A673 (cell line): ENCODE results near the gene CGN.

Source experiments
- EZH2 ChIP-seq: fragments of 200-600 bp; sonication (generic); IDR thresholded peaks from 2 replicates; pipeline ENCODE4 v1.6.1; 2017; ENCODE audit warnings: borderline replicate concordance, low read depth, mild to moderate bottlenecking, mixed read lengths, antibody characterized with exemption, low read length; ENCODE audit not compliant: poor library complexity, severe bottlenecking
- TF ChIP-seq, protein P1 (sequence below): fragments of 300-800, 200-600 bp; sonication (generic); conservative IDR thresholded peaks from 2 replicates; pipeline ENCODE4 v1.5.1; 2017; ENCODE audit warnings: low read depth, mild to moderate bottlenecking, antibody characterized with exemption, low read length, moderate library complexity, mixed read lengths

DNA sequence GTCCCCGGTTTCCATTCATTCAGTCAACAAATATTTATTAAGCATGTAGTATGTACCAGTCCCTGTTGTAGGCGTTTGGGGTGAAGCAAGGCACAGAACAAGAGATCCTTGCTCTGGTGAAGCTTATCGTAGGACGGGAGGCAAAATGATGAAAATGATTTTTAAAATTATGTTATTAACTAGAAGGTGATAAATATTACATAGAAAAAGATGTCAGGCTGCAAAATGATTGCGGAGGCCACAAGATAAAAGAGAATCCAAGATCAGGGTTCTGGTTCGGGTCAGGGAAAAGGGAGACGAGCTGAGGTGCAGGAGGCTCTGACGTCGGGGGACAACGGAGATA, 602 bp upstream of the CGN start:
- TF ChIP-seq, protein P1, sequence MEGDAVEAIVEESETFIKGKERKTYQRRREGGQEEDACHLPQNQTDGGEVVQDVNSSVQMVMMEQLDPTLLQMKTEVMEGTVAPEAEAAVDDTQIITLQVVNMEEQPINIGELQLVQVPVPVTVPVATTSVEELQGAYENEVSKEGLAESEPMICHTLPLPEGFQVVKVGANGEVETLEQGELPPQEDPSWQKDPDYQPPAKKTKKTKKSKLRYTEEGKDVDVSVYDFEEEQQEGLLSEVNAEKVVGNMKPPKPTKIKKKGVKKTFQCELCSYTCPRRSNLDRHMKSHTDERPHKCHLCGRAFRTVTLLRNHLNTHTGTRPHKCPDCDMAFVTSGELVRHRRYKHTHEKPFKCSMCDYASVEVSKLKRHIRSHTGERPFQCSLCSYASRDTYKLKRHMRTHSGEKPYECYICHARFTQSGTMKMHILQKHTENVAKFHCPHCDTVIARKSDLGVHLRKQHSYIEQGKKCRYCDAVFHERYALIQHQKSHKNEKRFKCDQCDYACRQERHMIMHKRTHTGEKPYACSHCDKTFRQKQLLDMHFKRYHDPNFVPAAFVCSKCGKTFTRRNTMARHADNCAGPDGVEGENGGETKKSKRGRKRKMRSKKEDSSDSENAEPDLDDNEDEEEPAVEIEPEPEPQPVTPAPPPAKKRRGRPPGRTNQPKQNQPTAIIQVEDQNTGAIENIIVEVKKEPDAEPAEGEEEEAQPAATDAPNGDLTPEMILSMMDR: no peak
- no peak for TF ChIP-seq EZH2
